Measurements from ENCODE around the gene PARD6G. TPM values are rescaled to one million over a fixed set of nuclear protein-coding genes. Genes with fewer than 3 reads are reported as not detected.

The PARD6G gene
- total and polyA plus RNA-seq, 10 of the 15 experiments (the other 5 are each of a cell fraction or from before 2014, with no cell fraction given): 0.20 to 2.0 (median 0.60) TPM

DNA sequence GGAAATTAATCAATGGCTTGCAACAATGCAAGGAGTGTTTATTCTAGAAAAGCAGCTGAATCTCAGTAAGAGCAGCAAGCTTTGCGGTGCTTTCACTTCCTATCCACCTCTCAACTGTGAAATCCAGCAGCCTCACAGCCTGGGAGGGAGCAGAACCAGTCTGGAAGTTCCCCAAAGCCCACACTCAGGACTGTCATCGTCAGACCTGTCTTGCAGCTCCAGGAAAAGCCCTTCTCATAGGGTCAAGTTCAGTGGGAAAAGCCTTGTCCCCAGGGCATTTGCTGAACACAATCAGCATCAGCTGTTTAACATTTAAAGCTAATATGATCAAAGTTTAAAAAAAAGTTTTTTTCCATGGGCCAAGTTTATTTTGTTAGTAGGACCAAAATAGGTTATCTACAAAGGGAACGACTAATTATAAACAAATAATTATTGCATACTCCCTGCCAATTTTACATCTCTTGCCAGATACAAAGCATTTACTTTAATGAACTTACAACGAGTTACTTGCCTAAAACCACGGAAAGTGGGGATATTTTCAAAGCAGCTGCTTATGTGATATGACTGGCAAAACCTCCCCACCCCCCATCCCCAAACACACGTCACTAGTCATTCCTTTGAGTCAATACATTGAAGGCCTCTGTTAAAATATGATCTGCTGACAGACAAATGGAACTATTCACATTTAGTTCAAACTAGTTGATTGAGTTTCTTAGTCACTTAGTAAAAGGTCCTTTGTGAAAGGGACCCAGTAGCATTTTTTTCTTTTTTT is 36.8 kb downstream of the PARD6G start (continued):
- peak; percentile 91 to 93 for TF ChIP-seq IKZF2 (IDR thresholded peaks at IDR 0.05)
- no peak for TF ChIP-seq RB1 (IDR thresholded peaks at IDR 0.05; ENCODE audit: borderline replicate concordance)
- peak; percentile 60 for TF ChIP-seq MEF2B (IDR thresholded peaks at IDR 0.05; ENCODE audit: partially characterized antibody, poor library complexity, severe bottlenecking)
- TF ChIP-seq, protein P1, sequence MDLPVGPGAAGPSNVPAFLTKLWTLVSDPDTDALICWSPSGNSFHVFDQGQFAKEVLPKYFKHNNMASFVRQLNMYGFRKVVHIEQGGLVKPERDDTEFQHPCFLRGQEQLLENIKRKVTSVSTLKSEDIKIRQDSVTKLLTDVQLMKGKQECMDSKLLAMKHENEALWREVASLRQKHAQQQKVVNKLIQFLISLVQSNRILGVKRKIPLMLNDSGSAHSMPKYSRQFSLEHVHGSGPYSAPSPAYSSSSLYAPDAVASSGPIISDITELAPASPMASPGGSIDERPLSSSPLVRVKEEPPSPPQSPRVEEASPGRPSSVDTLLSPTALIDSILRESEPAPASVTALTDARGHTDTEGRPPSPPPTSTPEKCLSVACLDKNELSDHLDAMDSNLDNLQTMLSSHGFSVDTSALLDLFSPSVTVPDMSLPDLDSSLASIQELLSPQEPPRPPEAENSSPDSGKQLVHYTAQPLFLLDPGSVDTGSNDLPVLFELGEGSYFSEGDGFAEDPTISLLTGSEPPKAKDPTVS (IDR thresholded peaks at IDR 0.05; ENCODE audit: low read depth, low read length): no peak

DNA sequence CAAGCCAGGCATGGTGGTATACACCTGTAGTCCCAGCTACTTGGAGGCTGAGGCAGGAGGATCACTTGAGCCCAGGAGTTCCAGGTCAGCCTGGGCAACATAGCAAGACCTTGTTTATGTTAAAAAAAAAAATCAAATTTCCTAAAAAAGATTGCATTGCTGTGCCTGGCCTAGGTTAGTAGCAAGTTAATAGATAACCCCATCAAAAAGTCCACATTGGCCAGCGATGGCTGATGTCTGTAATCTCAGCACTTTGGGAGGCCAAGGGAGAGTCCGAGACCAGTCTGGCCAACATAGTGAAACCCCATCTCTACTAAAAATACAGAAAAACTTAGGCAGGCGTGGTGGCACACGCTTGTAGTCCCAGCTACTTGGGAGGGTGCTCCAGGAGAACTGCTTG is 38.7 kb downstream of the PARD6G start:
- H3K36me3 ChIP-seq (ENCODE audit: control insufficient read depth in 2 of 2, insufficient read depth in 2 of 2, low read length in 1 of 2): no peaks in the 10 kb centered on the region
- RAD21 ChIA-PET (ENCODE audit: unreplicated experiment): interaction anchor here (1.7 to 2.6 kb wide), 2 partner anchors 18 to 31 kb away, joined by 4 to 9 read pairs; no protein-coding TSS in a partner anchor
- no peak overlapping the region for H2AFZ ChIP-seq (ENCODE audit: control insufficient read depth, low read depth, low read length)
- WGBS (ENCODE audit: insufficient coverage, insufficient replicate concordance, low lambda C conversion rate, missing lambda C conversion rate): 15% methylated on average over 4 of the region's 4 CpGs
- no peak for FAIRE-seq
- no peak overlapping the region for H3K4me2 ChIP-seq (ENCODE audit: control insufficient read depth, insufficient read depth)
- CTCF ChIA-PET: interaction anchor here (1.0 to 5.0 kb wide), 2 partner anchors 8 to 14 kb away, joined by 3 to 21 read pairs; no protein-coding TSS in a partner anchor
- BruUV-seq (replicated peaks): no TSS peak
- POLR2A ChIA-PET: interaction anchor here (0.8 kb wide), 1 partner anchor 30 kb away, joined by 4 read pairs; no protein-coding TSS in a partner anchor
- no peak overlapping the region for H3K9ac ChIP-seq (ENCODE audit: control insufficient read depth, insufficient read depth, low read length)
- no peaks in the 10 kb centered on the region for H3K27me3 ChIP-seq (replicated peaks in 1 of 2; ENCODE audit: control insufficient read depth in 2 of 2, insufficient read depth in 2 of 2, low read length in 1 of 2)
- no peaks in the 10 kb centered on the region for H4K20me1 ChIP-seq (ENCODE audit: control insufficient read depth, insufficient read depth)
- intact Hi-C loops (cut with micrococcal nuclease; ENCODE audit: unreplicated experiment) (no loop called here), in situ Hi-C loops (cut with MboI) (no loop called here)
- no peaks in the 10 kb centered on the region for H3K79me2 ChIP-seq (ENCODE audit: control insufficient read depth, insufficient read depth, low read length)
- no peaks in the 10 kb centered on the region; the same call in 2 of the 3 replicates for H3K9me3 ChIP-seq (replicated peaks; ENCODE audit: control insufficient read depth, insufficient read depth, low read length)
- H3K4me1 ChIP-seq (ENCODE audit: control insufficient read depth, insufficient read depth, low read length): peaks cover 18% of the 10 kb centered on the region; the same call in 1 of the 2 replicates
- no peak overlapping the region for H3K4me3 ChIP-seq
- no peak overlapping the region for H3K27ac ChIP-seq (ENCODE audit: control insufficient read depth, insufficient read depth)
- SMC1A ChIA-PET (ENCODE audit: uncharacterized antibody, unreplicated experiment): interaction anchor here (1.2 to 2.1 kb wide), 2 partner anchors 14 kb away, joined by 3 to 16 read pairs; no protein-coding TSS in a partner anchor
- DNase-seq (ENCODE audit: low read depth, low spot score): no peak
- ATAC-seq: no peak
- no peak for TF ChIP-seq MEF2B (IDR thresholded peaks at IDR 0.05; ENCODE audit: partially characterized antibody, poor library complexity, severe bottlenecking)
- no peak for TF ChIP-seq BACH1 (IDR thresholded peaks at IDR 0.05; ENCODE audit: borderline replicate concordance)
- no peak for TF ChIP-seq POLR2A (IDR thresholded peaks at IDR 0.05; ENCODE audit: low read depth, low read length)
- no peak for TF ChIP-seq RELA (IDR thresholded peaks at IDR 0.05; ENCODE audit: borderline replicate concordance, partially characterized antibody)
- TF ChIP-seq JUNB (IDR thresholded peaks at IDR 0.05): no peak
- TF ChIP-seq, protein P2, sequence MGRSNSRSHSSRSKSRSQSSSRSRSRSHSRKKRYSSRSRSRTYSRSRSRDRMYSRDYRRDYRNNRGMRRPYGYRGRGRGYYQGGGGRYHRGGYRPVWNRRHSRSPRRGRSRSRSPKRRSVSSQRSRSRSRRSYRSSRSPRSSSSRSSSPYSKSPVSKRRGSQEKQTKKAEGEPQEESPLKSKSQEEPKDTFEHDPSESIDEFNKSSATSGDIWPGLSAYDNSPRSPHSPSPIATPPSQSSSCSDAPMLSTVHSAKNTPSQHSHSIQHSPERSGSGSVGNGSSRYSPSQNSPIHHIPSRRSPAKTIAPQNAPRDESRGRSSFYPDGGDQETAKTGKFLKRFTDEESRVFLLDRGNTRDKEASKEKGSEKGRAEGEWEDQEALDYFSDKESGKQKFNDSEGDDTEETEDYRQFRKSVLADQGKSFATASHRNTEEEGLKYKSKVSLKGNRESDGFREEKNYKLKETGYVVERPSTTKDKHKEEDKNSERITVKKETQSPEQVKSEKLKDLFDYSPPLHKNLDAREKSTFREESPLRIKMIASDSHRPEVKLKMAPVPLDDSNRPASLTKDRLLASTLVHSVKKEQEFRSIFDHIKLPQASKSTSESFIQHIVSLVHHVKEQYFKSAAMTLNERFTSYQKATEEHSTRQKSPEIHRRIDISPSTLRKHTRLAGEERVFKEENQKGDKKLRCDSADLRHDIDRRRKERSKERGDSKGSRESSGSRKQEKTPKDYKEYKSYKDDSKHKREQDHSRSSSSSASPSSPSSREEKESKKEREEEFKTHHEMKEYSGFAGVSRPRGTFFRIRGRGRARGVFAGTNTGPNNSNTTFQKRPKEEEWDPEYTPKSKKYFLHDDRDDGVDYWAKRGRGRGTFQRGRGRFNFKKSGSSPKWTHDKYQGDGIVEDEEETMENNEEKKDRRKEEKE (IDR thresholded peaks at IDR 0.05): no peak
- no peak for TF ChIP-seq BHLHE40 (IDR thresholded peaks at IDR 0.05; ENCODE audit: borderline replicate concordance in 1 of 2, low read depth in 2 of 2, low read length in 1 of 2)
- no peak for TF ChIP-seq SMAD5 (IDR thresholded peaks at IDR 0.05; ENCODE audit: low read depth)
- no peak for TF ChIP-seq TCF7 (IDR thresholded peaks at IDR 0.05; ENCODE audit: borderline replicate concordance)
- TF ChIP-seq ESRRA (IDR thresholded peaks at IDR 0.05; ENCODE audit: low read length): no peak
- TF ChIP-seq, protein P3, sequence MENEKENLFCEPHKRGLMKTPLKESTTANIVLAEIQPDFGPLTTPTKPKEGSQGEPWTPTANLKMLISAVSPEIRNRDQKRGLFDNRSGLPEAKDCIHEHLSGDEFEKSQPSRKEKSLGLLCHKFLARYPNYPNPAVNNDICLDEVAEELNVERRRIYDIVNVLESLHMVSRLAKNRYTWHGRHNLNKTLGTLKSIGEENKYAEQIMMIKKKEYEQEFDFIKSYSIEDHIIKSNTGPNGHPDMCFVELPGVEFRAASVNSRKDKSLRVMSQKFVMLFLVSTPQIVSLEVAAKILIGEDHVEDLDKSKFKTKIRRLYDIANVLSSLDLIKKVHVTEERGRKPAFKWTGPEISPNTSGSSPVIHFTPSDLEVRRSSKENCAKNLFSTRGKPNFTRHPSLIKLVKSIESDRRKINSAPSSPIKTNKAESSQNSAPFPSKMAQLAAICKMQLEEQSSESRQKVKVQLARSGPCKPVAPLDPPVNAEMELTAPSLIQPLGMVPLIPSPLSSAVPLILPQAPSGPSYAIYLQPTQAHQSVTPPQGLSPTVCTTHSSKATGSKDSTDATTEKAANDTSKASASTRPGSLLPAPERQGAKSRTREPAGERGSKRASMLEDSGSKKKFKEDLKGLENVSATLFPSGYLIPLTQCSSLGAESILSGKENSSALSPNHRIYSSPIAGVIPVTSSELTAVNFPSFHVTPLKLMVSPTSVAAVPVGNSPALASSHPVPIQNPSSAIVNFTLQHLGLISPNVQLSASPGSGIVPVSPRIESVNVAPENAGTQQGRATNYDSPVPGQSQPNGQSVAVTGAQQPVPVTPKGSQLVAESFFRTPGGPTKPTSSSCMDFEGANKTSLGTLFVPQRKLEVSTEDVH (IDR thresholded peaks at IDR 0.05; ENCODE audit: low read depth, partially characterized antibody): no peak
- TF ChIP-seq YBX1 (IDR thresholded peaks at IDR 0.05): no peak

Data from GM12878 (cell line).